ENCODE data around the gene NEK7. TPM values are rescaled to one million over a fixed set of nuclear protein-coding genes. Genes with fewer than 3 reads are reported as not detected.

NEK7 gene
- total and polyA plus RNA-seq, 9 of the 15 experiments (the other 6 are each of a cell fraction or from before 2014, with no cell fraction given): 8.5 to 37.3 (median 27.7) TPM

DNA sequence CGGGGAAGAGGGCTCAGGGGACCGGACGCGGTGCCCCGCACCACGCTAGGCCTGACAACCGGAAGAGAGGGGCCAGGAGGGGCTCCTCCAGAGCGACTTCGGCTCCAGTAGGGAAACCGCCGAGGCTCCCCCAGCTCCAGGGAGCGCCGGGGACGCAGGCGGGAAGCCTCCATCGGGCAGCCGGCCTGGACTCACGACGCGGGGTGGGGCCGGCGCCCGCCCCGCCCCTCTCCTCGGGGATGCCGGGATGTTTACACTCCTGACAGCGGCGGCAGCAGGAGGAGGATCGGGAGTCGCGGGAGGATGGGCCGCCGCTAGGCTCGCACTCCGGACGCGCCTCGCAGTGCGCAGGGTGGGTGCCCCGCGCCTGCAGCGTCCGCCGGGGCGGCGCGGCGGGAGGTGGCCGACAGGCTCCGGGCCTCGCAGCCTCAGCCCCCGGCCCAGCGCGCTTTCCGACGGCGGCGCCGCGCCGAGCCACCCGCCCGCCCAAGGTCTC lies at the start of gene NEK7 (continued):
- TF ChIP-seq, protein P1, sequence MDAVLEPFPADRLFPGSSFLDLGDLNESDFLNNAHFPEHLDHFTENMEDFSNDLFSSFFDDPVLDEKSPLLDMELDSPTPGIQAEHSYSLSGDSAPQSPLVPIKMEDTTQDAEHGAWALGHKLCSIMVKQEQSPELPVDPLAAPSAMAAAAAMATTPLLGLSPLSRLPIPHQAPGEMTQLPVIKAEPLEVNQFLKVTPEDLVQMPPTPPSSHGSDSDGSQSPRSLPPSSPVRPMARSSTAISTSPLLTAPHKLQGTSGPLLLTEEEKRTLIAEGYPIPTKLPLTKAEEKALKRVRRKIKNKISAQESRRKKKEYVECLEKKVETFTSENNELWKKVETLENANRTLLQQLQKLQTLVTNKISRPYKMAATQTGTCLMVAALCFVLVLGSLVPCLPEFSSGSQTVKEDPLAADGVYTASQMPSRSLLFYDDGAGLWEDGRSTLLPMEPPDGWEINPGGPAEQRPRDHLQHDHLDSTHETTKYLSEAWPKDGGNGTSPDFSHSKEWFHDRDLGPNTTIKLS (IDR thresholded peaks at IDR 0.05; ENCODE audit: borderline replicate concordance, low read depth): peak; percentile 26; the same call in 1 of the 2 replicates
- no peak for TF ChIP-seq ZNF445 (CRISPR knock-in tag; IDR thresholded peaks at IDR 0.05; ENCODE audit: low read depth)
- no peak for TF ChIP-seq PTTG1 (tag; IDR thresholded peaks at IDR 0.05; ENCODE audit: low read depth)
- no peak for TF ChIP-seq CHD2 (IDR thresholded peaks at IDR 0.05; ENCODE audit: low read depth, low read length)
- TF ChIP-seq, protein P2, sequence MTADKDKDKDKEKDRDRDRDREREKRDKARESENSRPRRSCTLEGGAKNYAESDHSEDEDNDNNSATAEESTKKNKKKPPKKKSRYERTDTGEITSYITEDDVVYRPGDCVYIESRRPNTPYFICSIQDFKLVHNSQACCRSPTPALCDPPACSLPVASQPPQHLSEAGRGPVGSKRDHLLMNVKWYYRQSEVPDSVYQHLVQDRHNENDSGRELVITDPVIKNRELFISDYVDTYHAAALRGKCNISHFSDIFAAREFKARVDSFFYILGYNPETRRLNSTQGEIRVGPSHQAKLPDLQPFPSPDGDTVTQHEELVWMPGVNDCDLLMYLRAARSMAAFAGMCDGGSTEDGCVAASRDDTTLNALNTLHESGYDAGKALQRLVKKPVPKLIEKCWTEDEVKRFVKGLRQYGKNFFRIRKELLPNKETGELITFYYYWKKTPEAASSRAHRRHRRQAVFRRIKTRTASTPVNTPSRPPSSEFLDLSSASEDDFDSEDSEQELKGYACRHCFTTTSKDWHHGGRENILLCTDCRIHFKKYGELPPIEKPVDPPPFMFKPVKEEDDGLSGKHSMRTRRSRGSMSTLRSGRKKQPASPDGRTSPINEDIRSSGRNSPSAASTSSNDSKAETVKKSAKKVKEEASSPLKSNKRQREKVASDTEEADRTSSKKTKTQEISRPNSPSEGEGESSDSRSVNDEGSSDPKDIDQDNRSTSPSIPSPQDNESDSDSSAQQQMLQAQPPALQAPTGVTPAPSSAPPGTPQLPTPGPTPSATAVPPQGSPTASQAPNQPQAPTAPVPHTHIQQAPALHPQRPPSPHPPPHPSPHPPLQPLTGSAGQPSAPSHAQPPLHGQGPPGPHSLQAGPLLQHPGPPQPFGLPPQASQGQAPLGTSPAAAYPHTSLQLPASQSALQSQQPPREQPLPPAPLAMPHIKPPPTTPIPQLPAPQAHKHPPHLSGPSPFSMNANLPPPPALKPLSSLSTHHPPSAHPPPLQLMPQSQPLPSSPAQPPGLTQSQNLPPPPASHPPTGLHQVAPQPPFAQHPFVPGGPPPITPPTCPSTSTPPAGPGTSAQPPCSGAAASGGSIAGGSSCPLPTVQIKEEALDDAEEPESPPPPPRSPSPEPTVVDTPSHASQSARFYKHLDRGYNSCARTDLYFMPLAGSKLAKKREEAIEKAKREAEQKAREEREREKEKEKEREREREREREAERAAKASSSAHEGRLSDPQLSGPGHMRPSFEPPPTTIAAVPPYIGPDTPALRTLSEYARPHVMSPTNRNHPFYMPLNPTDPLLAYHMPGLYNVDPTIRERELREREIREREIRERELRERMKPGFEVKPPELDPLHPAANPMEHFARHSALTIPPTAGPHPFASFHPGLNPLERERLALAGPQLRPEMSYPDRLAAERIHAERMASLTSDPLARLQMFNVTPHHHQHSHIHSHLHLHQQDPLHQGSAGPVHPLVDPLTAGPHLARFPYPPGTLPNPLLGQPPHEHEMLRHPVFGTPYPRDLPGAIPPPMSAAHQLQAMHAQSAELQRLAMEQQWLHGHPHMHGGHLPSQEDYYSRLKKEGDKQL (CRISPR knock-in tag; IDR thresholded peaks at IDR 0.05; ENCODE audit: borderline replicate concordance): no peak
- no peak for TF ChIP-seq MYNN (IDR thresholded peaks at IDR 0.05)
- no peak for TF ChIP-seq MYNN (CRISPR knock-in tag; IDR thresholded peaks at IDR 0.05)
- TF ChIP-seq NCOA4 (IDR thresholded peaks at IDR 0.05; ENCODE audit: partially characterized antibody): no peak
- TF ChIP-seq HIVEP1 (CRISPR knock-in tag; IDR thresholded peaks at IDR 0.05): no peak
- TF ChIP-seq KDM4B (IDR thresholded peaks at IDR 0.05; ENCODE audit: borderline replicate concordance in 2 of 2, low read depth in 1 of 2): no peak
- peak; percentile 95 for TF ChIP-seq CCNT2 (IDR thresholded peaks at IDR 0.05; ENCODE audit: borderline replicate concordance, extremely low read depth, insufficient read length, low read depth, low read length)
- no peak for TF ChIP-seq FOXA1 (IDR thresholded peaks at IDR 0.05; ENCODE audit: borderline replicate concordance)
- TF ChIP-seq, protein P3, sequence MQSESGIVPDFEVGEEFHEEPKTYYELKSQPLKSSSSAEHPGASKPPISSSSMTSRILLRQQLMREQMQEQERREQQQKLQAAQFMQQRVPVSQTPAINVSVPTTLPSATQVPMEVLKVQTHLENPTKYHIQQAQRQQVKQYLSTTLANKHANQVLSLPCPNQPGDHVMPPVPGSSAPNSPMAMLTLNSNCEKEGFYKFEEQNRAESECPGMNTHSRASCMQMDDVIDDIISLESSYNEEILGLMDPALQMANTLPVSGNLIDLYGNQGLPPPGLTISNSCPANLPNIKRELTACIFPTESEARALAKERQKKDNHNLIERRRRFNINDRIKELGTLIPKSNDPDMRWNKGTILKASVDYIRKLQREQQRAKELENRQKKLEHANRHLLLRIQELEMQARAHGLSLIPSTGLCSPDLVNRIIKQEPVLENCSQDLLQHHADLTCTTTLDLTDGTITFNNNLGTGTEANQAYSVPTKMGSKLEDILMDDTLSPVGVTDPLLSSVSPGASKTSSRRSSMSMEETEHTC (IDR thresholded peaks at IDR 0.05): peak; percentile 56; the same call in 1 of the 2 replicates
- no peak for TF ChIP-seq MTA1 (IDR thresholded peaks at IDR 0.05; ENCODE audit: borderline replicate concordance)
- TF ChIP-seq, protein P4, sequence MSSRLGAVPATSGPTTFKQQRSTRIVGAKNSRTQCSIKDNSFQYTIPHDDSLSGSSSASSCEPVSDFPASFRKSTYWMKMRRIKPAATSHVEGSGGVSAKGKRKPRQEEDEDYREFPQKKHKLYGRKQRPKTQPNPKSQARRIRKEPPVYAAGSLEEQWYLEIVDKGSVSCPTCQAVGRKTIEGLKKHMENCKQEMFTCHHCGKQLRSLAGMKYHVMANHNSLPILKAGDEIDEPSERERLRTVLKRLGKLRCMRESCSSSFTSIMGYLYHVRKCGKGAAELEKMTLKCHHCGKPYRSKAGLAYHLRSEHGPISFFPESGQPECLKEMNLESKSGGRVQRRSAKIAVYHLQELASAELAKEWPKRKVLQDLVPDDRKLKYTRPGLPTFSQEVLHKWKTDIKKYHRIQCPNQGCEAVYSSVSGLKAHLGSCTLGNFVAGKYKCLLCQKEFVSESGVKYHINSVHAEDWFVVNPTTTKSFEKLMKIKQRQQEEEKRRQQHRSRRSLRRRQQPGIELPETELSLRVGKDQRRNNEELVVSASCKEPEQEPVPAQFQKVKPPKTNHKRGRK (tag; IDR thresholded peaks at IDR 0.05): no peak
- no peak for TF ChIP-seq EHMT2 (IDR thresholded peaks at IDR 0.05)
- TF ChIP-seq XRCC4 (IDR thresholded peaks at IDR 0.05; ENCODE audit: extremely low read depth, insufficient read depth, insufficient read length): no peak
- TF ChIP-seq ZZZ3 (IDR thresholded peaks at IDR 0.05): no peak
- no peak for TF ChIP-seq SLC30A9 (CRISPR knock-in tag; IDR thresholded peaks at IDR 0.05)
- no peak for TF ChIP-seq ETS2 (tag; IDR thresholded peaks at IDR 0.05; ENCODE audit: borderline replicate concordance, poor library complexity, severe bottlenecking)
